Measurements from ENCODE around the gene CDH3. TPM values are rescaled to one million over a fixed set of nuclear protein-coding genes. Genes with fewer than 3 reads are reported as not detected.

Gene CDH3
- total and polyA plus RNA-seq, 2 of the 8 experiments (the other 6 are each of a cell fraction or from before 2014, with no cell fraction given) = 146 to 171 TPM

- TF ChIP-seq POLR2A (IDR thresholded peaks at IDR 0.05; ENCODE audit: control extremely low read depth in 1 of 2, low read depth in 2 of 2, low read length in 2 of 2) (no peak), RBBP5 (IDR thresholded peaks at IDR 0.05; ENCODE audit: borderline replicate concordance, low read depth, low read length) (no peak)
Observed at GRCh38 chr16:68732042-68732680, 87.1 kb downstream of the CDH3 start (continued).
